OCI-M2 (cell line): ENCODE results near the gene NPY4R.
"Not testable (repeated sequence)": the region's sequence is repeated elsewhere in the genome, so short reads cannot be mapped to it uniquely, and the experiment has no call there.

Source experiments
- DNase-seq: peaks from one replicate; lab custom pipeline; 2025; ENCODE audit not compliant: unreplicated experiment; lab: John Stamatoyannopoulos, UW

The NPY4R gene, protein sequence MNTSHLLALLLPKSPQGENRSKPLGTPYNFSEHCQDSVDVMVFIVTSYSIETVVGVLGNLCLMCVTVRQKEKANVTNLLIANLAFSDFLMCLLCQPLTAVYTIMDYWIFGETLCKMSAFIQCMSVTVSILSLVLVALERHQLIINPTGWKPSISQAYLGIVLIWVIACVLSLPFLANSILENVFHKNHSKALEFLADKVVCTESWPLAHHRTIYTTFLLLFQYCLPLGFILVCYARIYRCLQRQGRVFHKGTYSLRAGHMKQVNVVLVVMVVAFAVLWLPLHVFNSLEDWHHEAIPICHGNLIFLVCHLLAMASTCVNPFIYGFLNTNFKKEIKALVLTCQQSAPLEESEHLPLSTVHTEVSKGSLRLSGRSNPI

GRCh38 chr10:46465765-46466164, at the start of gene NPY4R:
Gene NPY4R (minus strand): TSS chr10:46465958. CDS start chr10:46462635, 3,323 bp downstream.
- DNase-seq: not testable (repeated sequence)

DNA sequence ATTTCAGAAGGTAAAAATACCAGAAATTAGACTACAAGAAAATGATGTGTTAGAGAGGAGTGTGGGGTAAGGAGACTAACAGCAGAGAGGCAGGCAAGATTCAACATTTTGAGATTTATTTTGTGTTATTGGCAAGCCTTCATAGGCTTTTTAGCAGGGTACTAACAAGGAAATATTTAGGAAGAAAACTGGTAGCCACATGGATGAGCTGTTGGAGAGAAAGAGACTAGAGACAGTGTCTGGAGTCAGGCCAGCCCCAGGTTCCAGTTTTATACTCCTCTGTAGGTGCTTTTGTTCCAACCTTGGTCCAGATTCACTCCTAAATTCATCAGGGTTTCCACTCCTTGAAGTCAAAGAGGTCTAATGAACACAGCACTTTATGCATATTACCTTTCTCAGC, 49.6 kb upstream of the NPY4R start:
- DNase-seq: no peak

DNA sequence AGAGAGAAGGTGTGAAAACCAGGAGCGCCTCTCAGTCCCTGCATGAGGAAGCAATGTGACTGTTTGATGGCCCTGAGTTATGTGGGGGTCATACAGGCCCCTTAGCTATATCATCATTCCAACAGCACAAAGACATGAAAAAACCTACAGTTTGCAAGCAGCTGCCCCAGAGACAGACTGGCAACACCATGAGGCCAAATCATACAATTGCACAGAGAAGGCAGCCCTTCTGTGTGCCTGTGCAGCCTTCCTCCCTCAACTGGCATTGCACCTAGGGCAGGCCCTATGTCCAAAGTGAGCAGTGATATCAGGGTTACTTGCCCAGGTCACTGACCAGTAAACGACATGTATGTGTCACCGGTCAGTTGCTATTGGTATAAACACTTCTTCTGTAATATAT, 49.1 kb upstream of the NPY4R start:
- DNase-seq: no peak

DNA sequence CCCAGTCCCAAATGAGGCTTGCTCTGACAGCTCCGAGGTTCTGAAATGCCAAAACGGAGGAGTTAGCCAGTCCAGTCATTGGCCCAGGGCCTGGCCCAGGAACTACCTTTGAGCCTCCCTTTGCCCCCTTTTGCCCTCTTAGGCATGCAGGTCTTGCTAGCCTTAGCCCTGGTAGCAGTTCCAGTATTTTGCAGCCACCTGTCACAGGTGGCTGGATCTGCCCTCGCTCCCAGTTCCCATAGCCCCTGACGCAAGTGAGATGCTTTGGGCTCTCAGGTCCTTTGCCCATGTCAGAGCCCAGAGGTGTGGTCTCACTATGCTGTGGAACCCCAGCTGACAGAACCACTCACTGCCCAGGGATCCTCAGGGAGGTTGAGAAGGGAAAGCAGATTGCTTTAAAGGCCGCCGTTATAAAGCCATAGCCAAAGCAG, 48.7 kb upstream of the NPY4R start:
- no peak for DNase-seq

- not testable (repeated sequence) for DNase-seq
Measured at GRCh38 chr10:46513333-46513732, 47.6 kb upstream of the NPY4R start.

DNA sequence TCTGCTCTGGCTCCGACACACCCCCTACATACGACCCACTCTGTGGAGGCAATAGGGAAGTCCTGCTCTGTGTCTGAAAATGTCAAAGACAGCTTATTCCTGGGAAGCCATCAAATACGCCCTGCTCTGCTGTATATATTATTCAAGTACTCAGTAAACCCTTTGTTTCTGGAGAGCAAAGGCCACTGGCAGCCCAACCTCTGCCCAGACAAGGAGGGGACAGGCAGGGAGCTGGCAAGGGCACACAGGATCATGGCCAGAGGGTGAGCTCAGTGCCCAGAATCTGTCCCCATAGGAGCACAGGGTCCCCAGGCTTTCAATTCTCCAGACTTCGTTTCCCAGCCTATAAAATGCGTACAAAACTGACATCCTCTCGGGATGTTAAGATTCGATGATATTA, 47.0 kb upstream of the NPY4R start:
- not testable (repeated sequence) for DNase-seq

DNA sequence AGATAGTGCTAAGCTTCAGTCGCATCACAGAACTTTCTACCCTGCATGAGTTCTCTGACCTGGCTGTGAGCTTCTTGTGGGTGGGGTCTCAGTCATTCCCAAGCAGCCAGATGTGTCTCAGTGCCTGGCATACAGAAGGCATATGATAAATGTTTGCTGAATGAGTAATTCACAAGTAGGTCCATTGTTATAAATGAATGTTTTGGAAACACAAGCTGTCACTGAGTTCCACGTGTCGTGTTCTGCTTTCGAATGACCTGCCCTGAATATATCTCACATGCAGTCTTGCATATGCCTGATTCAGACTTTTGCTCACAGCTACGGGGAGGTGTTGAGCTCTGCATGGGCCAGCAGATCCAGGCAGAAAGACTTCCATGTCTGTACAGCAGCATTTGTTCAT, 46.2 kb upstream of the NPY4R start:
- not testable (repeated sequence) for DNase-seq

DNA sequence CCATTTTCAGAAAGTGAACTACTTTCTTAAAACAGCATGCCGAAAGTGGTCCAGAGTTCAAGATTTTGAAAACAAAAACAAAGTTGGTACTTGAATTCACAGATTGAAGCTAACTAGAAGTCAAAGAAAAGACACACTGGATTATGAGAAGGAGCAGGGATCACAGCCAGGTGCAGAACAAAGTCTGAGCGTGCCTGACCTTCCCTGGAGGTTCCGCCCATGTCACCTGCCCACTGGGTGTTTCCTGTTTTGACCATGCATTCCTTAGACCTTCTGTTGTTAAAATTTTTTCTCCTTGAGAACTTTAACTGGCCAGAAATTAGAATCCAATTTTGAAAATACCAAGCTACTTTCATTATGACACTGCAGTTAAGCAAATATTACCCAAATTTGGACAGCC, 34.2 kb upstream of the NPY4R start:
- DNase-seq: not testable (repeated sequence)

DNA sequence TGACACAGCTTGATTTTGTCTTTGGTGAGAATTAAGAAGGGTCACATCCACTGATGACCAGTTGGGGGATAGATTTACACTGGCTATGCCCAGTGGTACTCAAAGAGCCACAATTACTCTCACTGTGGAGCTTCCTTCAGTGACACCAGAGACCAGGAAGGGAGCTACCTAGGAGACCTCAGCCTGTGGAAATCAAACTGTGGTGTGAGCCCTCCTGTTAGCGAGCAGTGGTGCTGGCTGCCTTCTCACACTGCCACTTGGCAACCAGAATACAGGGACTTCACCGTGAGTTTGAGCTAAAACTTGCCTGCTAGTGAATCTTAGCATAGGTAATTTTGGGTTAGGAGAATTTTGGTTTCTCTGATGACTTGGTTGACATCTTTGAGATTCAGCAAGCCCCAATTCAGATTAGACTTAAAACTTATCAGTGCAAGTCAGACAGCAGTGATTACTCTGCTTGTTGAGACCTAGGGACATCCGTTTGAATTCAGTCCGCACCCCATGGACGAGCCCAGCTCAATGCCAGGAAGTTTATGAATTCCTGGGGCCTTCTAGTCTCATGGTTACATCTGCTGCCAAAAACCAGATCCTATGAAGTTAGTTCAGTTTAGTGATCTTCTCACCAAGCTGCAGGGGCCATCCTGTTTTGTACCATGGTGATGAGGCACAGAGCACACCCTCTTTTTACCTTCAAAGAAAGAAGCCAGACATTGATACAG, 33.4 kb upstream of the NPY4R start:
- DNase-seq: not testable (repeated sequence)

DNA sequence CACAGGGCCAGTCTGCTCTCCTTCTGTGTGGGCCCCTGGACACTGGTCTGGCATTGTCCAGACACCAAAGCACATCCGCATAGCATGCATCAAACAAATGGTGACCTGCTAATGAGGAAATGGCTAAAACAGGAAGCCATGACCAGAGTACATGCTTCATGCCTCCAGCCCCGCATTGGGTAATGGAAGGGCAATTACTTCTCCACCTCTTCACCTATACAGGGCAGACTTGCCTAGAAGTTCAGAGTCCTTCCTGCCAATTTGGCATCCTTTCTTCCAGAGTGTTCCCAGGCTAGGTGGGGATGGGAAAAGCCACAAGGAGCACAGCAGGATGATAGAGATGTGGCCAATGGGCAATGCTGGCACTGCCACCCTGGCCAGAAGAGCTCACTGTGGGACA, 32.1 kb upstream of the NPY4R start:
- not testable (repeated sequence) for DNase-seq

- not testable (repeated sequence) for DNase-seq
Measured at GRCh38 chr10:46497401-46497800, 31.6 kb upstream of the NPY4R start.

GRCh38 chr10:46491364-46492114, 25.8 kb upstream of the NPY4R start:
- not testable (repeated sequence) for DNase-seq

DNA sequence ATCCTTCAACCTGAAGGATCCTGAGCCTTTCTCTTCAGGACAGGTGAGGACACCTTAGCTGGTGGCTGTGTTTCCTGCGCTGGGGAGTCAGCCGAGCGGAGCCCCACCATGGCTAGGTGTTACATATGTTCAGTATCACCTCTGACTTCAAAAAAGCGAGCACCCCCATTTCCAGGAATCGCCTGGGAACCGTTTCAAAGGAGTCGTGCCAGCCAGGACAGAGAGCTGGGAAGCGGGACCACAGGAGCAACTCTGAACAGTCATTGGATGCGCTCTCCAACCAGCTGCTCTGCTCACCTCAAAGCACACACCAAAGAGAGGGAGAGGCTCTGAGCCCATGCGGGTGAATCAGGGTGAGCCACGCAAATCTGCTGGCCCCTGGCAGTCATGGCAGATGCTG, 24.5 kb upstream of the NPY4R start:
- DNase-seq: not testable (repeated sequence)

- DNase-seq: not testable (repeated sequence)
Measured at GRCh38 chr10:46486459-46486858, 20.7 kb upstream of the NPY4R start.

- not testable (repeated sequence) for DNase-seq
Measured at GRCh38 chr10:46474746-46475320, 9.1 kb upstream of the NPY4R start.

DNA sequence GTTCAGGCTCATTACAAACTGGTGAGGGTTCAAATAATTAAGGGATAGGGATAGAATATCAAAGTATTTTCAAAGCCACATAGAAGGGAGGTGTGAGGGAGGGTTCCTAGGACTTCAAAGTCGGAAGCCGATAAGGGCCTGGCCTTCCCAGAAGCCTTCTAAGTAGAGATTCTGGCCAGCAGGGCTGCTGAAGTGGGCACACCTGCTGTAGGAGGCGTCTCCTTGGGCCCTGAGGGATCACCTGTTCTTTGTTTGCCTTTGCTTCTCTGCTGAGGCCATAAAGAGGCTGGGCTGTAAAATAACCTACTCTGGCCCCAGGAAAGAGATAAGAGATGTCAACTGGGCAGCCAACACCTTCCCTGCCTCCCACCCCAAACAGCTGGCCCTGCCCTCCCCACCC, 8.0 kb upstream of the NPY4R start:
- not testable (repeated sequence) for DNase-seq

- not testable (repeated sequence) for DNase-seq
Measured at GRCh38 chr10:46470134-46470533, 4.4 kb upstream of the NPY4R start.

- DNase-seq: not testable (repeated sequence)
Measured at GRCh38 chr10:46468119-46468809, 2.5 kb upstream of the NPY4R start.

DNA sequence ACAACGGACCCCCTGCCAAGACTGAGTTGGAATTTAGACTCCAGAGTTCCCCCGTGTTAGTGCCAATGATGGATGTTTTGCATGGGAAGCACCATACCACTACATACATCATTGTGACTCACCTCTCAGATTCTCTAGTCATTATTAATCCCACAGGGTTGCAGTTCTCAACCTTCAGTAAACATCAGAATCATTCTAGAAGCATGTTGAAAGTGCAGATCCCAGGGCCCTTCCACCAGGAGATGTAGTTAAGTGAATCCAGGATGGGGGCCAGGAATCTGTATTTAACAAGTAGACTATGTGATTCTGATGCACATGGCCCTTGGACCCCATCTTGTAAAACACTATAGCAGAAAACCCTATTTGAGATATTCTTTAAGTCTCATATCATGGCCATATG, 2.1 kb downstream of the NPY4R start:
- not testable (repeated sequence) for DNase-seq

GRCh38 chr10:46462276-46462675, 3.5 kb downstream of the NPY4R start:
- not testable (repeated sequence) for DNase-seq
